SIG-M5 treated with dmso at 0.1 percent for 504 hours (cell line): ENCODE measurements around the gene ACAD11.

Source experiments
- DNase-seq: peaks from one replicate; lab custom pipeline; 2025; ENCODE audit not compliant: unreplicated experiment; lab: John Stamatoyannopoulos, UW

Gene ACAD11

GRCh38 chr3:132517311-132517710 lies 142.3 kb downstream of the ACAD11 start:
- DNase-seq: no peak

- DNase-seq: no peak
Observed at GRCh38 chr3:132513057-132513456, 146.6 kb downstream of the ACAD11 start.

GRCh38 chr3:132509506-132509905 lies 150.1 kb downstream of the ACAD11 start:
- no peak for DNase-seq

- DNase-seq: no peak
Observed at GRCh38 chr3:132509096-132509495, 150.5 kb downstream of the ACAD11 start.
